ENCODE data around the gene QRICH1. TPM values are rescaled to one million over a fixed set of nuclear protein-coding genes. Genes with fewer than 3 reads are reported as not detected.

The QRICH1 gene
- total and polyA plus RNA-seq, 2 of the 13 experiments (the other 11 are each of a cell fraction or from before 2014, with no cell fraction given): 52.6 to 102 TPM

GRCh38 chr3:49017971-49018706, 75.7 kb downstream of the QRICH1 start, which contains the start of gene DALRD3 (continued):
- no peak for TF ChIP-seq ZNF263 (CRISPR knock-in tag; IDR thresholded peaks at IDR 0.05)
- TF ChIP-seq RORA (CRISPR knock-in tag; IDR thresholded peaks at IDR 0.05): no peak
- TF ChIP-seq UBTF (CRISPR knock-in tag; IDR thresholded peaks at IDR 0.05): peak; percentile 79
- TF ChIP-seq KAT8 (CRISPR knock-in tag; IDR thresholded peaks at IDR 0.05): peak; percentile 74
- TF ChIP-seq, protein P1, sequence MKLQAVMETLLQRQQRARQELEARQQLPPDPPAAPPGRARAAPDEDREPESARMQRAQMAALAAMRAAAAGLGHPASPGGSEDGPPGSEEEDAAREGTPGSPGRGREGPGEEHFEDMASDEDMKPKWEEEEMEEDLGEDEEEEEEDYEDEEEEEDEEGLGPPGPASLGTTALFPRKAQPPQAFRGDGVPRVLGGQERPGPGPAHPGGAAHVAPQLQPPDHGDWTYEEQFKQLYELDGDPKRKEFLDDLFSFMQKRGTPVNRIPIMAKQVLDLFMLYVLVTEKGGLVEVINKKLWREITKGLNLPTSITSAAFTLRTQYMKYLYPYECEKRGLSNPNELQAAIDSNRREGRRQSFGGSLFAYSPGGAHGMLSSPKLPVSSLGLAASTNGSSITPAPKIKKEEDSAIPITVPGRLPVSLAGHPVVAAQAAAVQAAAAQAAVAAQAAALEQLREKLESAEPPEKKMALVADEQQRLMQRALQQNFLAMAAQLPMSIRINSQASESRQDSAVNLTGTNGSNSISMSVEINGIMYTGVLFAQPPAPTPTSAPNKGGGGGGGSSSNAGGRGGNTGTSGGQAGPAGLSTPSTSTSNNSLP (IDR thresholded peaks at IDR 0.05; ENCODE audit: low read depth, low read length): no peak
- TF ChIP-seq NFKB2 (CRISPR knock-in tag; IDR thresholded peaks at IDR 0.05; ENCODE audit: borderline replicate concordance): peak; percentile 82; the same call in 1 of the 2 replicates
- no peak for TF ChIP-seq GRHL1 (CRISPR knock-in tag; conservative IDR thresholded peaks at IDR 0.05)
- peak; percentile 77 for TF ChIP-seq GATAD1 (CRISPR knock-in tag; IDR thresholded peaks at IDR 0.05)
- peak; percentile 62; the same call in 1 of the 2 replicates for TF ChIP-seq ZNF253 (CRISPR knock-in tag; IDR thresholded peaks at IDR 0.05; ENCODE audit: borderline replicate concordance)
- no peak for TF ChIP-seq ESRRA (CRISPR knock-in tag; IDR thresholded peaks at IDR 0.05; ENCODE audit: low read depth)
- 0 out of 2 replicates have a peak, but pooled peaks have one; percentile 35 for TF ChIP-seq ZNF619 (CRISPR knock-in tag; IDR thresholded peaks at IDR 0.05)
- TF ChIP-seq NR1H2 (CRISPR knock-in tag; IDR thresholded peaks at IDR 0.05; ENCODE audit: borderline replicate concordance, low read depth): no peak
- TF ChIP-seq ZKSCAN8 (CRISPR knock-in tag; IDR thresholded peaks at IDR 0.05; ENCODE audit: borderline replicate concordance): no peak
- TF ChIP-seq NR2C2 (CRISPR knock-in tag; IDR thresholded peaks at IDR 0.05; ENCODE audit: borderline replicate concordance): peak; percentile 70; the same call in 1 of the 2 replicates
- TF ChIP-seq SRSF1 (optimal IDR thresholded peaks at IDR 0.05; ENCODE audit: low read depth, low read length): peak; percentile 29
- TF ChIP-seq ZNF782 (CRISPR knock-in tag; IDR thresholded peaks at IDR 0.05; ENCODE audit: borderline replicate concordance): peak; percentile 86
- 0 out of 2 replicates have a peak, but pooled peaks have one; percentile 26 for TF ChIP-seq ZFP41 (CRISPR knock-in tag; IDR thresholded peaks at IDR 0.05; ENCODE audit: borderline replicate concordance)
- TF ChIP-seq PHF5A (CRISPR knock-in tag; IDR thresholded peaks at IDR 0.05; ENCODE audit: low read depth, unreplicated experiment): peak; percentile 76
- no peak for TF ChIP-seq MAFF (IDR thresholded peaks at IDR 0.05; ENCODE audit: low read depth, low read length)
- TF ChIP-seq RCOR2 (CRISPR knock-in tag; IDR thresholded peaks at IDR 0.05): no peak
- 0 out of 2 replicates have a peak, but pooled peaks have one; percentile 75 for TF ChIP-seq ELF4 (CRISPR knock-in tag; IDR thresholded peaks at IDR 0.05; ENCODE audit: borderline replicate concordance)
- no peak for TF ChIP-seq ZNF773 (CRISPR knock-in tag; IDR thresholded peaks at IDR 0.05; ENCODE audit: borderline replicate concordance)
- TF ChIP-seq HCFC1 (IDR thresholded peaks at IDR 0.05; ENCODE audit: low read depth, low read length): 0 out of 2 replicates have a peak, but pooled peaks have one; percentile 2

All from HepG2 (cell line).